Astrocyte (in vitro differentiated cells and primary cell): ENCODE data around the gene LRIG3. TPM values are rescaled to one million over a fixed set of nuclear protein-coding genes. Genes with fewer than 3 reads are reported as not detected.

ENCODE experiments used
- DNase-seq: peaks from one replicate; pipeline ENCODE4 v3.0.0-alpha.2; 2010; ENCODE audit warnings: low read depth
- FAIRE-seq: peaks from 2 replicates; lab custom pipeline; 2011; peaks lifted over from hg19 to GRCh38; lab: Jason Lieb, UNC
- H2AFZ ChIP-seq: 2 replicates; pipeline ENCODE4 v1.6.0; 2012; ENCODE audit warnings: low read depth, low read length, inconsistent platforms
- H3K27ac ChIP-seq: 2 replicates; pipeline ENCODE4 v1.5.1; 2011; ENCODE audit warnings: low read depth, low read length, inconsistent platforms
- H3K27me3 ChIP-seq: 2 replicates; pipeline ENCODE4 v1.6.0; 2011; ENCODE audit warnings: low read length, inconsistent platforms; ENCODE audit not compliant: insufficient read depth
- H3K36me3 ChIP-seq: 2 replicates; pipeline ENCODE4 v1.5.1; 2011; ENCODE audit warnings: low read length, inconsistent platforms; ENCODE audit not compliant: insufficient read depth
- H3K4me1 ChIP-seq: 2 replicates; pipeline ENCODE4 v1.5.1; 2011; ENCODE audit warnings: low read length, inconsistent platforms; ENCODE audit not compliant: insufficient read depth
- H3K4me2 ChIP-seq: 2 replicates; pipeline ENCODE4 v1.6.0; 2012; ENCODE audit warnings: low read length, inconsistent platforms
- H3K4me3 ChIP-seq: 2 replicates; pipeline ENCODE4 v1.5.1; 2011; ENCODE audit warnings: low read depth, mild to moderate bottlenecking, low read length, inconsistent platforms; ENCODE audit not compliant: insufficient read depth
- H3K79me2 ChIP-seq: 2 replicates; pipeline ENCODE4 v1.6.0; 2012; ENCODE audit warnings: mild to moderate bottlenecking, low read length, inconsistent platforms; ENCODE audit not compliant: insufficient read depth
- H3K9ac ChIP-seq: 2 replicates; pipeline ENCODE4 v1.6.0; 2012; ENCODE audit warnings: mild to moderate bottlenecking, low read length, inconsistent platforms
- H3K9me3 ChIP-seq: 2 replicates; pipeline ENCODE4 v1.5.1; 2012; ENCODE audit warnings: low read depth, mild to moderate bottlenecking, low read length, inconsistent platforms; ENCODE audit not compliant: insufficient read depth
- H4K20me1 ChIP-seq: 2 replicates; pipeline ENCODE4 v1.6.0; 2012; ENCODE audit warnings: low read length, inconsistent platforms; ENCODE audit not compliant: insufficient read depth
- H3K27ac Mint-ChIP-seq: one replicate; pipeline ENCODE4 v1.8.0; 2021; ENCODE audit warnings: mild to moderate bottlenecking, mixed read lengths; ENCODE audit not compliant: unreplicated experiment
- H3K27me3 Mint-ChIP-seq: one replicate; pipeline ENCODE4 v1.8.0; 2021; ENCODE audit warnings: low read depth, mixed read lengths; ENCODE audit not compliant: unreplicated experiment
- H3K36me3 Mint-ChIP-seq: one replicate; pipeline ENCODE4 v1.8.0; 2021; ENCODE audit warnings: low read depth, mixed read lengths; ENCODE audit not compliant: unreplicated experiment
- H3K4me1 Mint-ChIP-seq: one replicate; pipeline ENCODE4 v1.8.0; 2021; ENCODE audit warnings: low read depth, mixed read lengths; ENCODE audit not compliant: unreplicated experiment
- H3K4me3 Mint-ChIP-seq: one replicate; pipeline ENCODE4 v1.8.0; 2021; ENCODE audit warnings: mild to moderate bottlenecking, moderate library complexity, mixed read lengths; ENCODE audit not compliant: unreplicated experiment
- H3K9me3 Mint-ChIP-seq: one replicate; pipeline ENCODE4 v1.8.0; 2021; ENCODE audit warnings: mild to moderate bottlenecking, mixed read lengths; ENCODE audit not compliant: unreplicated experiment
- EZH2 ChIP-seq: IDR thresholded peaks from 2 replicates; pipeline ENCODE4 v1.6.1; 2012; ENCODE audit warnings: mild to moderate bottlenecking, low read length, inconsistent platforms; ENCODE audit not compliant: insufficient read depth
- total RNA-seq: library from RNA; stranded (reverse); gene quantifications from 2 replicates; pipeline ENCODE4 v1.2.1, GENCODE V29; 2021
- TF ChIP-seq, protein P1 (sequence below): IDR thresholded peaks from 2 replicates; pipeline ENCODE4 v1.5.1; 2011; ENCODE audit warnings: low read depth, mild to moderate bottlenecking, inconsistent platforms, low read length, moderate library complexity; ENCODE audit not compliant: insufficient read depth

Gene LRIG3
- total RNA-seq, 1 donor from 2014 or later: 96.0 TPM

GRCh38 chr12:58963844-58964243 is 43.5 kb upstream of the LRIG3 start:
- Histone ChIP-seq H3K9ac (no peak overlapping the region), H3K9me3 (no peaks in the 10 kb centered on the region), H3K36me3 (no peaks in the 10 kb centered on the region), H2AFZ (no peak overlapping the region), H3K27ac (no peak overlapping the region), H3K79me2 (no peaks in the 10 kb centered on the region), H3K4me3 (no peak overlapping the region), H3K4me1 (no peaks in the 10 kb centered on the region), H3K27me3 (no peaks in the 10 kb centered on the region), H4K20me1 (no peaks in the 10 kb centered on the region), H3K4me2 (no peak overlapping the region)
- Mint-ChIP-seq H3K4me1 (peaks cover 34% of the 10 kb centered on the region), H3K9me3 (no peaks in the 10 kb centered on the region), H3K27ac (no peak overlapping the region), H3K27me3 (no peaks in the 10 kb centered on the region), H3K4me3 (no peak overlapping the region), H3K36me3 (no peaks in the 10 kb centered on the region)
- DNase-seq (no peak), FAIRE-seq (no peak)
- TF ChIP-seq EZH2: no peak
- TF ChIP-seq, protein P1, sequence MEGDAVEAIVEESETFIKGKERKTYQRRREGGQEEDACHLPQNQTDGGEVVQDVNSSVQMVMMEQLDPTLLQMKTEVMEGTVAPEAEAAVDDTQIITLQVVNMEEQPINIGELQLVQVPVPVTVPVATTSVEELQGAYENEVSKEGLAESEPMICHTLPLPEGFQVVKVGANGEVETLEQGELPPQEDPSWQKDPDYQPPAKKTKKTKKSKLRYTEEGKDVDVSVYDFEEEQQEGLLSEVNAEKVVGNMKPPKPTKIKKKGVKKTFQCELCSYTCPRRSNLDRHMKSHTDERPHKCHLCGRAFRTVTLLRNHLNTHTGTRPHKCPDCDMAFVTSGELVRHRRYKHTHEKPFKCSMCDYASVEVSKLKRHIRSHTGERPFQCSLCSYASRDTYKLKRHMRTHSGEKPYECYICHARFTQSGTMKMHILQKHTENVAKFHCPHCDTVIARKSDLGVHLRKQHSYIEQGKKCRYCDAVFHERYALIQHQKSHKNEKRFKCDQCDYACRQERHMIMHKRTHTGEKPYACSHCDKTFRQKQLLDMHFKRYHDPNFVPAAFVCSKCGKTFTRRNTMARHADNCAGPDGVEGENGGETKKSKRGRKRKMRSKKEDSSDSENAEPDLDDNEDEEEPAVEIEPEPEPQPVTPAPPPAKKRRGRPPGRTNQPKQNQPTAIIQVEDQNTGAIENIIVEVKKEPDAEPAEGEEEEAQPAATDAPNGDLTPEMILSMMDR: no peak

- Histone ChIP-seq H3K4me1 (no peaks in the 10 kb centered on the region), H3K9ac (no peak overlapping the region), H3K79me2 (no peaks in the 10 kb centered on the region), H2AFZ (no peak overlapping the region), H3K4me2 (no peak overlapping the region), H3K27me3 (no peaks in the 10 kb centered on the region), H3K27ac (no peak overlapping the region), H3K4me3 (no peak overlapping the region), H4K20me1 (no peaks in the 10 kb centered on the region), H3K36me3 (no peaks in the 10 kb centered on the region), H3K9me3 (no peaks in the 10 kb centered on the region)
- TF ChIP-seq EZH2: no peak
- TF ChIP-seq, protein P1: no peak
- Mint-ChIP-seq H3K27me3 (no peaks in the 10 kb centered on the region), H3K9me3 (no peaks in the 10 kb centered on the region), H3K4me3 (no peak overlapping the region), H3K4me1 (peaks cover 29% of the 10 kb centered on the region), H3K27ac (no peak overlapping the region), H3K36me3 (no peaks in the 10 kb centered on the region)
- FAIRE-seq: no peak
- no peak for DNase-seq
Observed at GRCh38 chr12:58961906-58962305, 41.6 kb upstream of the LRIG3 start.

DNA sequence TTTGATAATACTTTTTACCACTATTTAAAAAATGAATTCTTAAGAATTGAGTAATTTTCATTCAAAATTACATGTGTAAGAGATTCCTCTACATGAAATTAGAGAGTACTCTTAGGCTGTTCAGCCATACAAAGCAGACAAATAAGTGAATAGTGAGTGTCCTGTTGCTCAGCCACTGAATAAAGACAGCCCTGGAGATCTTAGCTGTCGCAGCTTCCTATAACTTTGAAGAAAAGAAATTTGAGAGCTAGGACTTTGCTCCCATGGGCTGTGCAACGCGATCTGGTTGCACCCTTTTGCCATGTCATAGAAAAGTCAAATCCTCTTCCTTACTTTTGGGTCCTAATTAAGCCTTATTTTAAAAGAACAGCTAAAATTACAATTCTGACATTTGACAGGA is 40.9 kb upstream of the LRIG3 start:
- H3K4me1 ChIP-seq: no peaks in the 10 kb centered on the region
- no peaks in the 10 kb centered on the region for H3K36me3 ChIP-seq
- H3K4me3 ChIP-seq: no peak overlapping the region
- Mint-ChIP-seq H3K27ac (no peak overlapping the region), H3K27me3 (no peaks in the 10 kb centered on the region), H3K9me3 (no peaks in the 10 kb centered on the region), H3K36me3 (no peaks in the 10 kb centered on the region), H3K4me1 (peaks cover 25% of the 10 kb centered on the region), H3K4me3 (no peak overlapping the region)
- no peak for FAIRE-seq
- H3K9ac ChIP-seq: no peak overlapping the region
- H3K27ac ChIP-seq: no peak overlapping the region
- no peak overlapping the region for H2AFZ ChIP-seq
- no peaks in the 10 kb centered on the region for H4K20me1 ChIP-seq
- TF ChIP-seq, protein P1: no peak
- TF ChIP-seq EZH2: no peak
- H3K9me3 ChIP-seq: no peaks in the 10 kb centered on the region
- no peak for DNase-seq
- H3K79me2 ChIP-seq: no peaks in the 10 kb centered on the region
- H3K4me2 ChIP-seq: no peak overlapping the region
- no peaks in the 10 kb centered on the region for H3K27me3 ChIP-seq
